ENCODE results near the gene SEC14L5. TPM values are rescaled to one million over a fixed set of nuclear protein-coding genes. Genes with fewer than 3 reads are reported as not detected.
A peak's percentile ranks its signal among the peaks of the same experiment; 100 is the strongest.

Gene SEC14L5
- total RNA-seq, 4 donors from 2014 or later: 0.32 to 6.2 (median 0.53) TPM

- no peaks in the 10 kb centered on the region for H3K36me3 ChIP-seq
- H3K27me3 ChIP-seq: no peaks in the 10 kb centered on the region
- intact Hi-C loops (cut with DNase I; ENCODE audit: low total_unique reads) (no loop called here), in situ Hi-C loops (cut with MboI; ENCODE audit: low pct_ligation_motif_present in 1 of 4, low pct_unique_long_range_greater_than_20kb in 1 of 4, low sequenced_read_pairs in 3 of 4) (no loop called here)
- H3K9me3 ChIP-seq: no peaks in the 10 kb centered on the region
- H3K4me3 ChIP-seq: no peak overlapping the region
- no peak overlapping the region for H3K27ac ChIP-seq
- 33 to 60% methylated on average over 1 to 7 of the region's 7 CpGs for WGBS, 2 donors (ENCODE audit: low coverage in 1 of 2)
- peaks cover 4 to 23% (median 10%) of the 10 kb centered on the region in 4 donors for H3K4me1 ChIP-seq
- peak; percentile 63 for DNase-seq
- no peak for TF ChIP-seq CTCF (IDR thresholded peaks at IDR 0.05)
Measured at GRCh38 chr16:5064915-5065314, 106.8 kb downstream of the SEC14L5 start.

- DNase-seq: no peak
- no peak for TF ChIP-seq EP300 (IDR thresholded peaks at IDR 0.05; ENCODE audit: low read depth)
- TF ChIP-seq CTCF (IDR thresholded peaks at IDR 0.05): no peak
- Histone ChIP-seq H3K4me3 (peak overlapping the region in 1 of 4 donors; percentile 4), H3K27me3 (no peaks in the 10 kb centered on the region), H3K9me3 (no peaks in the 10 kb centered on the region), H3K27ac (peak overlapping the region in 2 of 4 donors; percentile 13 to 37), H3K4me1 (peaks cover 4 to 23% (median 10%) of the 10 kb centered on the region in 4 donors), H3K36me3 (no peaks in the 10 kb centered on the region)
- intact Hi-C loops (cut with DNase I; ENCODE audit: low total_unique reads): no loop called here
- 37% methylated on average over 8 of the region's 8 CpGs; no CpG with 5 or more reads in 1 of the 2 donors for WGBS, 2 donors (ENCODE audit: low coverage in 1 of 2)
- in situ Hi-C loops (cut with MboI; ENCODE audit: low pct_ligation_motif_present in 1 of 4, low pct_unique_long_range_greater_than_20kb in 1 of 4, low sequenced_read_pairs in 3 of 4): no loop called here
Measured at GRCh38 chr16:5065326-5065725, 107.2 kb downstream of the SEC14L5 start.

GRCh38 chr16:5065813-5066212 is 107.7 kb downstream of the SEC14L5 start, which contains the start of gene C16orf89:
C16orf89 (minus strand) TSS chr16:5065956; CDS start chr16:5065908, 48 bp downstream.
- TF ChIP-seq EP300 (IDR thresholded peaks at IDR 0.05; ENCODE audit: low read depth) (no peak), CTCF (IDR thresholded peaks at IDR 0.05) (no peak), POLR2AphosphoS5 (IDR thresholded peaks at IDR 0.05) (no peak)
- no peaks in the 10 kb centered on the region for H3K27me3 ChIP-seq
- no peaks in the 10 kb centered on the region for H3K36me3 ChIP-seq
- H3K4me1 ChIP-seq: peaks cover 4 to 23% (median 10%) of the 10 kb centered on the region in 4 donors
- intact Hi-C loops (cut with DNase I; ENCODE audit: low total_unique reads) (no loop called here), in situ Hi-C loops (cut with MboI; ENCODE audit: low pct_ligation_motif_present in 1 of 4, low pct_unique_long_range_greater_than_20kb in 1 of 4, low sequenced_read_pairs in 3 of 4) (no loop called here)
- WGBS, 2 donors (ENCODE audit: low coverage in 1 of 2): 77% methylated on average over 5 of the region's 10 CpGs; no CpG with 5 or more reads in 1 of the 2 donors
- H3K27ac ChIP-seq: peak within 1 kb of the TSS in 2 of 4 donors; percentile 13 to 37
- peak within 1 kb of the TSS in 1 of 4 donors; percentile 4 for H3K4me3 ChIP-seq
- DNase-seq: no peak
- no peaks in the 10 kb centered on the region for H3K9me3 ChIP-seq

GRCh38 chr16:5066511-5066910 is 108.4 kb downstream of the SEC14L5 start:
- no peak overlapping the region for H3K4me3 ChIP-seq
- TF ChIP-seq CTCF (IDR thresholded peaks at IDR 0.05): no peak
- no peak for TF ChIP-seq EP300 (IDR thresholded peaks at IDR 0.05; ENCODE audit: low read depth)
- no peak for TF ChIP-seq POLR2AphosphoS5 (IDR thresholded peaks at IDR 0.05)
- no peak for TF ChIP-seq POLR2A (IDR thresholded peaks at IDR 0.05)
- peaks cover 7 to 28% (median 11%) of the 10 kb centered on the region in 4 donors for H3K4me1 ChIP-seq
- H3K9me3 ChIP-seq: no peaks in the 10 kb centered on the region
- WGBS, 2 donors (ENCODE audit: low coverage in 1 of 2): 44 to 61% methylated on average over 4 to 6 of the region's 6 CpGs
- H3K27ac ChIP-seq: no peak overlapping the region
- no peak for DNase-seq
- in situ Hi-C loops (cut with MboI; ENCODE audit: low pct_ligation_motif_present in 1 of 4, low pct_unique_long_range_greater_than_20kb in 1 of 4, low sequenced_read_pairs in 3 of 4) (no loop called here), intact Hi-C loops (cut with DNase I; ENCODE audit: low total_unique reads) (no loop called here)
- no peaks in the 10 kb centered on the region for H3K36me3 ChIP-seq
- no peaks in the 10 kb centered on the region for H3K27me3 ChIP-seq

Other genes with a start within 250 kb of the SEC14L5 start
- gene ANKS3, start 224.1 kb upstream of the SEC14L5 start, total RNA-seq: 10 to 100 TPM; 14.9 to 38.4 (median 25.0) TPM
- gene DNAAF8, start 223.8 kb upstream of the SEC14L5 start, total RNA-seq: 1 to 10 TPM in 1 of 4 donors, under 1 TPM in 2, not detected in 1; 0.55 to 2.9 (median 0.60) TPM
- gene ZNF500, start 191.2 kb upstream of the SEC14L5 start, total RNA-seq: 10 to 100 TPM in 3 of 4 donors, 1 to 10 TPM in 1; 9.7 to 31.2 (median 11.6) TPM
- gene SEPTIN12, start 170.0 kb upstream of the SEC14L5 start, total RNA-seq: not detected
- 100 to 1,000 TPM in 3 of 4 donors, 10 to 100 TPM in 1; 88.0 to 450 (median 252) TPM for gene SMIM22, start 163.0 kb upstream of the SEC14L5 start, total RNA-seq
- 10 to 100 TPM; 28.1 to 75.2 (median 43.7) TPM for gene ROGDI, start 155.7 kb upstream of the SEC14L5 start, total RNA-seq
- gene GLYR1, start 111.0 kb upstream of the SEC14L5 start, total RNA-seq: 10 to 100 TPM; 50.2 to 88.4 (median 74.0) TPM
- 10 to 100 TPM; 33.6 to 60.2 (median 53.0) TPM for gene UBN1, start 110.8 kb upstream of the SEC14L5 start, total RNA-seq
- 10 to 100 TPM; 13.5 to 28.8 (median 22.8) TPM for gene PPL, start 21.2 kb upstream of the SEC14L5 start, total RNA-seq
- 100 to 1,000 TPM in 1 of 4 donors, 10 to 100 TPM in 3; 42.6 to 250 (median 72.7) TPM for gene NAGPA, start 75.6 kb downstream of the SEC14L5 start, total RNA-seq
- 1 to 10 TPM in 2 of 4 donors, not detected in 2; 1.5 to 8.6 TPM for gene C16orf89, start 107.6 kb downstream of the SEC14L5 start, total RNA-seq
- gene ALG1, start 113.5 kb downstream of the SEC14L5 start, total RNA-seq: 100 to 1,000 TPM in 1 of 4 donors, 10 to 100 TPM in 3; 24.4 to 111 (median 41.6) TPM
- 1 to 10 TPM; 4.5 to 7.2 (median 6.5) TPM for gene EEF2KMT, start 139.5 kb downstream of the SEC14L5 start, total RNA-seq